GM21825 (cell line): ENCODE results near the gene SYNE3.

Source experiments
- ATAC-seq: cut with Tn5 transposase; IDR thresholded peaks from one replicate; pipeline ENCODE4 v1.9.1; 2021; ENCODE audit warnings: mild to moderate bottlenecking, moderate library complexity; ENCODE audit not compliant: unreplicated experiment

SYNE3 gene

GRCh38 chr14:95541932-95542930 lies 25.8 kb upstream of the SYNE3 start:
- ATAC-seq = no peak

GRCh38 chr14:95541346-95541745 lies 24.9 kb upstream of the SYNE3 start:
- ATAC-seq = no peak

GRCh38 chr14:95540236-95540855 lies 23.9 kb upstream of the SYNE3 start:
- no peak for ATAC-seq

GRCh38 chr14:95538801-95539509 lies 22.5 kb upstream of the SYNE3 start:
- ATAC-seq = no peak

GRCh38 chr14:95537298-95538089 lies 21.0 kb upstream of the SYNE3 start:
- no peak for ATAC-seq

- no peak for ATAC-seq
Observed at GRCh38 chr14:95536671-95537070, 20.2 kb upstream of the SYNE3 start.

GRCh38 chr14:95536036-95536593 lies 19.7 kb upstream of the SYNE3 start:
- no peak for ATAC-seq

GRCh38 chr14:95535226-95536021 lies 19.0 kb upstream of the SYNE3 start:
- ATAC-seq = peak; percentile 0

- ATAC-seq = peak; percentile 88
Observed at GRCh38 chr14:95534299-95535225, 18.1 kb upstream of the SYNE3 start, which contains the start of gene GLRX5. TSS of gene GLRX5 (plus strand) at chr14:95535050. CDS start at chr14:95535090, 40 bp downstream.

- ATAC-seq = no peak
Observed at GRCh38 chr14:95533822-95534221, 17.4 kb upstream of the SYNE3 start.

- no peak for ATAC-seq
Observed at GRCh38 chr14:95533391-95533821, 17.0 kb upstream of the SYNE3 start.

- no peak for ATAC-seq
Observed at GRCh38 chr14:95531969-95532368, 15.5 kb upstream of the SYNE3 start.

- no peak for ATAC-seq
Observed at GRCh38 chr14:95531473-95531872, 15.0 kb upstream of the SYNE3 start.

GRCh38 chr14:95530473-95531276 lies 14.2 kb upstream of the SYNE3 start:
- no peak for ATAC-seq

GRCh38 chr14:95529216-95529615 lies 12.8 kb upstream of the SYNE3 start:
- no peak for ATAC-seq

GRCh38 chr14:95527387-95528002 lies 11.0 kb upstream of the SYNE3 start:
- no peak for ATAC-seq
